ENCODE data around the gene CXXC4.

CXXC4 gene

DNA sequence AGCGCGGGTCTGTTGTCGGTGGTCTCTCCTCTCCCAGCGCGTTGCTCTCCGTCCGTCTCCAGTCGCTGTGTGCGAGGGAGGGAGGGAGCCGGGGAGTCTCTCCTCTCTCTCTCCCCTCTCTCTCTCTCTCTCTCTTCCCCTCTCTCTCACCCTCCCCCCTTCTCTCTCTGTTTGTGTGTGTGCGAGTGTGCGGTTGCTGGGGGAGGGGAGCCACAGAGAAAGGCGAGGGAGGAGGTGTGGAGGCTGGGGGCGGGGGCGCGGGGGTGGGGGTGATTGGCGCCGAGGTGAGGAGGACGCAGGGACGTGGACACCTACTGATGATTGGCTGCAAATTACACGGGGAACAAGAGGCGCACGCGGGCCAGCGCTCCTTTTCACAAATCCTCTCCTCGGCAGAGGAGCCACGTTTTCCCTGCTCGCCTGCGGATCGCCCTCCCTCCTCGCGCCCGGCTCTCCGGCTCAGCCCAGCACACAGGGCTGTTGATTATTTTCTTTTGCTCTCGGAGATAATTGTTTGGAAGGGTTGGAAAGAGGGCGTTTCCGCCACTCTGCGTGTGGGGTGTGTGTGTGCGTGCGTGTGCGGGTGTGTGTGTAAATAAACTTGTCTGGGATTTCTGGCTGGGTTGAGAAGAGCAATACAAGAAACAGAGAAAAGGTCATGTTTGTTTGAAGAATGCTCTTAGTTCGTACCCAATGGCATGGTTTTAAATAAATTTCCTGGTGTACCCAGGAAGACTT, at the start of gene CXXC4:
Gene CXXC4 (minus strand): TSS at position 73 of the 738 bp plus-strand sequence. CDS start 3,092 bp downstream, outside the sequence.
- peak; percentile 99 for DNase-seq

DNA sequence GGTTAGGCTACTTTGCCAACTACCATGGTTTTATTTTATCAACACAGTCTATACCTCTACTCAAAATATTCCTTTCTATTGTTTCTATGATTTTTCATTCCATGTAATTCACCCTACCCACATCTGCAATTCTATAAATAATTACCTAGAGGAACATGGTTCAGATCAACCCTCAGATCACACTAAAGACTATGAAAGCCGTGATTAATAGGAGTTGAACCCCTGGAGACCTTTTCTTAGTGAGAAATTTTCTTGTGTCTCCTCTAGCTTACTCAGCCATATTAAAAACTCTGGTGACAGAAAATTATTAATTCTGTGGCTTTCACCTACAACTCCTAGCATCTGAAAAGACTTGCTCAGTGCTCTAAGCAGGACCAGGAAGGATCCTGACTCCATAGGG, 38.5 kb upstream of the CXXC4 start:
- DNase-seq, result no peak

DNA sequence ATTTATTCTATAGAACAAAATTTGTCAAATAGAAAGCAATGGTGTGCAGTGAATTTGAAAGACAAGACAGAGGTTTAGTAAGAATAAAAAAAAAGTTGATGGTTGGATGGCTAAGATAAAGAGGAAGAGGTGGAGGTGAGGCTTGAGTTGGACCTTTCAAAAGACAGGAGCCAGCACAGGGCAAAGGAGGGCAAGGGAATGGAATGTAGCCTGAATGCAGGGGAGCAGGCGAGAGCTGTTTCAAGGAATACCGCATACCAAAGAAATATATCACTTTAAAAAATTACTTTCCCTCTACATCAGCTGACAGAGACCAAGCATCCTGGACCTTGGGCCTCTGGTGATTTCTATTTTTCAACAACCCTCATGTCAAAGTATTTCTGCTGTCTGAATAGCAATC, 38.0 kb upstream of the CXXC4 start:
- no peak for DNase-seq

DNA sequence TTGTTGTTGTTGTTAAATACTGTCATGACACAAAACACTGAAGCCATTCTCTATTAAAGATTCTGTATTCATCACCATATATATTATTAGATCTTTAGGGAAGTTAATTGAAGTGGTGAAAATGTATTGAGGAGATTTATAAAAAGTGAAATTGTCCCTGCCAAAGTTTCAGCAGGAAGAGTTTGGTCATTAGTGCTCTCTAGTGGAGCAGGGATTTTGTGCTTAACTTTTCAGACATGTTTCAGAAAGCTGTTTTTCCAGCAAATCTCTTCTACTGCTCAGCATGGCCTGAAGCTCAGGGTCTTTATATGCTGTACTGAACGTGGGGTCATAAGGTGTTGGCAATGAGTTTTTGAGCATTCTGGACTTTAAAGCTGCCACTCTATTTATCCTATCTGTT, 36.7 kb upstream of the CXXC4 start:
- DNase-seq, result no peak

DNA sequence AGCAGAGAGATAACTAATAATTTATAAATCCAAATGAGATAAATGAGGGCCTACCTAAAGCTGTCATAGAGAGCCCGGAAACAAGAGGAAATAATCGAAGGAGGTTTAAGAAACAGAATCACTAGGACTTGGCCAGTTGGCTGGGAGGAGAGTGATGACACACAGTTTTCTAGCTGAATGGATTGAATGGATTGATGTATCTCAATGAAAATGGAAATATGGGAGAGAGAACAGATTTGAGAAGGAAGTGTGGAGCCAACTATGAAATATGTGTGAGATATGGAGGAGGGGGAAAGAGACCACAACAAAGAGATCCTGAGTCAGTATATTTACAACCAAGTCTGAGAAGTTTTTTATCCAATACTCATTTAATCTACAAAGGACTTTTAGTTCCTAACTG, 35.7 kb upstream of the CXXC4 start:
- DNase-seq, result no peak

DNA sequence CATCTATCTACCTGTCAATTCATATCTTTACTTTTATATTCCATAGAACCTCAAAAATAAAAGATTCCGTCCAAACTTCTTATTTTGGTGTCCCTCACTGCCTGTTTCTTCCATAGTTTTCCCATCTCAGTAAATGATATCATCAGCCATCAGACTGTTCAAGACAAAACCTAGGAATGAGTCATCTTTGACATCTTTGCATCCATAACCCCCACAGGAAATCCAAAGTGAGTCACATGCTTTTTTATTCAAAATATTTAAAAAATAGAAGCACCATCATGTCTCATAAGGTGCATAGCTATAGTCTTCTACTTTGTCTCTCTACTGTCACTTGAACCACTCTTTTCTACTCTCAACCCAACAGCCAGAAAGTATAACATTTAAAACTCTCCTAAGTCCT, 29.9 kb upstream of the CXXC4 start:
- no peak for DNase-seq

DNA sequence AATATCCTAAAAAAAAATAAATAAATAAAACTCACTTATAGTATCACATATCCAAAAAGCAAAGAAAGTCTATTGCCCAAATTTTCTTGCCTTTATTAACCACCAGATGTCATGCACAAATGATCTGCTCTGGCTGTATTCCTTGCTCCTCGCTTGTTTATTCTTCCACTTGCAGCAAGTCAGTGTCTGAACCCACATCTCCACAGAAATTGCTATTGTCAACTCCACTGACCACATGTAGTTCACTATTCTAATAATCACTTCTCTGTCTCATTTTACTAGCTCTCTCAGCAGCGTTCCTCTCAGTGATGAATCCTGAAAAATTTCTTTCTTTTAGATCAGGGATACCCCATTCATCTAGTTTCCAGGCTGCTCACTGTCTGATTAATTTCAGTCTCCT, 29.3 kb upstream of the CXXC4 start:
- no peak for DNase-seq

DNA sequence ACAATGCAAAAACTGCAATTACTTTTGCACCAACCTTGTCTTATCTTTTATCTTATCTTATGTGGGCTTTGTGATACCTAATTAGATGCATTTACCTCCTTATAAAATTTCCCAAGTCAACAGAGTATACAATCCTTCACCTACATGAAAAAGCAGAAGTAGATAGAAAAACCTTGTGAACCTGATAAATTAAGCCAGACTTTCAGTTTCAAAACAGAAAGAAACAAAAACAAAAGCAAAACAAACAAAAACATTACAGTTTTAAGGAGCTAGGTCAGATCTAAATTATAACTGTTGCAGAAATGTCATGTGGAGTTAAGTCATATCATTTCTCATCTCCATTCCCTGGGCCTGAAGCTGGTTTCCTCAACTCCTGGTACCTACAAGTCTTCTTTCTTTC, 24.9 kb upstream of the CXXC4 start:
- no peak for DNase-seq

DNA sequence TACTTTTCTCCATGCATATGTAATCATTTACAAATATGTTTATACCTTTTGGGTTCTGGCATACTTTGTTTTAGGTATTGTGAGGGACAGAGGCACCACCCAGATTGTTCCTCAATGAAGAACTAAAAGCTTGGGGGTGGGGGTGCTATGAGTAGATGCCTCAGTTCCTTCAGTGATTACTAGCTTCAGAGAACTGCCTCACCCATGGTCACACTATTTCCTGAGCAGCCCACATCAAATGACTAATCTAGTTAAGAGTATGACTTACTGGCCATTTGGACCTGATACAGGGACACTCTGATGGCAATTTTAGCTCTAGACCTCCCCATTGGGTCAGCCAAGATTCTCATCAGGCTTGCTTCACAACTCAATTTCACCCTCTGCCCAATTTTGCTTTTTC, 22.2 kb upstream of the CXXC4 start:
- DNase-seq, result no peak

DNA sequence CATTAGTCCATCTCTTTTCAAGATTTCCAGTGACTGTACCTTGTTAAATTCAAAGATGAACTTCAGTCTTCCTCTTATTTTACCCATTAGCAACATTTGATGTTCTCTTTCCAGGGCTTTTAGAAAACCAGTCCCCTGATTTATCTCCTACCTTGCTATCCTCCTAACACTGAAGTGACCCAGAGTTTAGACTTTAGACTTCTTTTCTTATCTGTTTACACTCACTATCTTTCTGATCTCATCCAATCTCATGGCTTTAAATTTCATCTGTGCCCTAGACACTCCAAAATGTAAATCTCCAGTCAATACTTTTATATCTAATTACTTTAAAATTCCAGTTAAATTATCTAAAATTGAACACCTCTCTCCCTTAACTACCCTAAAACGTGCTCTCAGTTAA, 13.5 kb upstream of the CXXC4 start:
- no peak for DNase-seq

DNA sequence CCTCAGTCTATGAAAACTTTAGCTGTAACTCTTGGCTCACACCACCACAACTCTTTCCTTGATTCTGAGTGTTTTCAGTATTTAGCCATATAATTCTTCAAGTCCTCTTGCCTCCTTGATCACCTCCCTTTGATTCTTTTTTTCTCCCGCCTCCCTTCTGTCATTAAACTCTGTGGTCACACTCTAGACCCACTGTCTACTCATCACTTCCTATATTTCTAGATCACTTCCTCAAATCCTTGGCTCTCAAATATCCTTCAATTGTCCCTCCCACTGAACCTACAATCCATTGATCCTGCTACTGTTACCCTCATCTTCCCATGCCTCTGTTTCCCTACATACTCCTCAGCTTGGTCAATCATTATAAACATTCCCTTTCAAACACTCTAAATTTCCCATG, 12.4 kb upstream of the CXXC4 start:
- DNase-seq, result no peak

DNA sequence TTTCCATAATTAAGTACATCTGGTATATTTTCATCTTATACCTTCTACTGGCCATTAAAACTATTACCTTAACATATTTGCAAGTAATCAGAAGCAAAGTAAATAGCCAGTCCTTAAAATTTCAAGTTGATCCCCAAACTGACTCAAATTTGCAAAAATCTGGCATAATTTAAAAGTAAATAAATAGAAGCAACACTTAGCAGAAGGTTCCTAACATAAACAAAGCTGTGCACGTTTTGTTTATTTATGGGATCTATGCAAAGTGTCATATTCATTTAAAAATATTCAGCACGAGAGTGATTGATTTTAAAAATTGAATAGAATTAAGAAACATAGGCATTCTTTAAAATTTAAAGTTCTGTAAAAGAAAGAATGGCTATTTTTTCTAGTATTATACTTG, 9.8 kb upstream of the CXXC4 start:
- DNase-seq, result no peak

DNA sequence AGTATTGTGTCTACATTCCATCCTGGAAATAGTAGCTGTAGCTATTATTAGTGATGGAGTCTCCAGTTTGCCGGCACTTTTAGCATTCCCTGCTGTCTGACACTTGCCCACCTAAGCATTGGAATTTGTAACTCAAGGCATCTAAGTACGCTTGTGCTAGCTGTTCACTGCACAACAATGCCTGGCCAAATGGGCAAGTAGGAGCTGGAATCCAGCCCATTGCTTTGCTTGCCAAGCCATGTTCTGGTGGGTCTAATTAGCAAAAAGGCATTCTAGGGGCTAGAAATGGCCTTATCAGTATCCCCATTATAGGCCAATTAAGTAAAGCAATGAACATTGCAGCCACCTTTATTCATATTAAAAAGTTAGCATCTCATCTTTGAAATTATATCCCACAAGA, 7.8 kb upstream of the CXXC4 start:
- DNase-seq, result no peak

DNA sequence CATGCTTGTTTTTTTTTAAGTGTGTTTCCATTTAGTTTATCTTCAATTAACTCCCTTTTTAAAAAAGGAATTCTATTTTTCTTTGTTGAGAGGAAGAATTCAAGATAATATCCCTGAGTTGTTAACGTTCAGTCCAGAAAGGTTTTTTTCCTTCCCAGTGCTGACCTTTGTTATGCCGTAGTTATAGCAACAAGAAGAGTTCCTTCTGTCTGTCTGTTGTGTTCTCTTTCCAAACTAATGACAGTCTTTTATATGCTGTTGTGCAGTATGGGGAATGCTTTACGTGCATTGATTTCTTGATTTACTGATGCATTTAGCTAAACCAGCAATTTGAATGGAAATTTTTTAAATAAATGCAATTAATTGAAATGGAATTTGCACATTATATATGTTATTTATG, 6.6 kb upstream of the CXXC4 start:
- no peak for DNase-seq

DNA sequence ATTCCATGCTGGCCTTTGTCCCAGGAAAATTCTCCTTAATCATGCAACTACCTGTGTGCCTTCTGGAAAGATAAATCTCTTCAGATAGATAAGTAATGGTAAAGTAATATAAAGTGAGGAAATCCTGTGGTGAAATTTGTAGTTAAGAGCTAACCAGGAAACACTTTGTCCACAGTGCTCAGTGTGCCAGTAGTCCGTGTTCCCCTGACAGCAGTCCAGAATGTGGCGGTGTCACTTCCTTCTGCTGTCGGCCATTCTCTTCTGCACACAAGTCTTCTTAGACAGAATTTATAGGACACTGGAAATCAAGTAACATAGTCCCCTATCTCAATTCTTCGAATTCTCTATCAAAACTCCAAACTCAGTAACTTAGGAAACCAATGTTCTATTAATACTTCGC, 5.7 kb upstream of the CXXC4 start:
- no peak for DNase-seq

DNA sequence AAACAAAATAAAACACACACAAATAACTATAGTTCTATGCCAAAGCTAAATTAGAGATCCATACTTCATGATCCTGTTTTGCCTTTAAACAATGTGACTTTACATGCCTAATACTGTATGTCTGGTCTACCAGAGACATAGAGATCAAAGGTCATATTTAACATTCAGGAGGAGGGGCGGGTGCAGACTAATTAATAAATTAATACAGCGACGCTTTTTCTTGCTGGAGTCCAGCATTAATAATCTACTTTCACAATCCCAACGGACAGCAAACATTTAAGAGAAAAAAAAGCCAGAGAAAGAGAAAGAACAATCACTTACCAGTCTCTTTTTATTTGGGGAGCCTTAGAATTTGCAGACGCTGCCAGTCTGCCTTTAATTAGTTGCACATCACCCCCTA, 509 bp downstream of the CXXC4 start:
- no peak for DNase-seq

DNA sequence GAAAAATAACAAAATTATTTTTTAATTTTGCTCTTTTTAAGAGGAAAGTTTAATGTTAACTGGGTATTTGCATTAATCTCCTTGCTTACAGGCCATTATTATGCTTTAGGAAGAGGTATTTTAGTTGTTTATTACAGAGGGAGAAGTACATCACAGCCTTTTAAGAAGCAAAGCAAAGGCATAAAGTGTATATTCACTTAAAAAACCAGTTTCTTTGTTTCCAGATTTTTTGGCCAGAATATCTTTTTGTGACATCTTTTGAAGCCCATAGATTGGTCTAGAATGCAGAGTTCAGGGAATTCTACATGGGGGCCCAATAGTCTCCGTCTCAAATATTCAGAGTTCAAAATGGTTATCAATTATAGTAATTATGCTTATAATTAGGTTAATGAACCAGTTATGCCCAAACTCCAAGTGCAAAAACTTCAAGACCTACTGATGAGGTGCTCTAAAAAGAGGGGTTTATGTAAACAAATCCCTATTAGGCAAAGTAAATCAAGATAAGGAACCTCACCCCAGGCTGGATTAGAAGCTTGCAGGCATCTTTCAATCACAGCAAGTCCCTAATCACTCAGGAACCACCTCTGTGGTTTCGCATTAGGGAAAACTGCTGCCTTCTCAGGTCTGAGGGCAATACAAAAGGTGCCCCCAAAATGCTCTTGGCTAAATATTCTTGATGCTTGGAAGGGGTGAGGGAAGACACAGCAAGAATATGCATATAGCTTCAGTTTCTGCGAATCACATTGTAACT, 1.4 kb downstream of the CXXC4 start:
- DNase-seq, result no peak

DNA sequence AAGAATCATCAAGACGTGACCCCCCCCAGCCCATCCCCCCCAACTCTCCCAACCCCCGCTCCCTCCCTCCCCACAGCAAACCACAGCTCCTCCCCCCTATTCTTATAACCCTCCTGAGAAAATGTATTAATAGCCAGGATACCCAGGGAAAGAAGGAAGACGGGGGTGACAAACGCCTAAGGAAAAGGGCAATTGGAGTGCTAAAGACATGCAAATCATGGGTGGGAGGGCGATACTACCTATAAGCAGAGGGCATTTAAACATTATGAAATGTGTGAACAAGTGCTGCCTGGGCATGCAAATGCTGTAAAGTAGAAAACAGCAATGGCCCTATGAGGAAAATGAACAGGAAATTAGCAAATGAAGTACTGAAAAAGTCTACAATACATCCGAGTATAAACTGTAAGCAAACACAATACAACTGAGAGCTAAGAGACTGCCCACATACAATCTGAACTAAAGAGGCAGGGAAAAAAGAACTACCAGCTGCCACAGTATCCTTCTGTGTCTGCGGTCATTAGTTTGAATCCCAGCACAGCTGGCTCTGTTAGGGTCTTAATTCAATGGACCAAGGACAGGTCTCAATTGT, 2.4 kb downstream of the CXXC4 start:
- peak; percentile 8 for DNase-seq

DNA sequence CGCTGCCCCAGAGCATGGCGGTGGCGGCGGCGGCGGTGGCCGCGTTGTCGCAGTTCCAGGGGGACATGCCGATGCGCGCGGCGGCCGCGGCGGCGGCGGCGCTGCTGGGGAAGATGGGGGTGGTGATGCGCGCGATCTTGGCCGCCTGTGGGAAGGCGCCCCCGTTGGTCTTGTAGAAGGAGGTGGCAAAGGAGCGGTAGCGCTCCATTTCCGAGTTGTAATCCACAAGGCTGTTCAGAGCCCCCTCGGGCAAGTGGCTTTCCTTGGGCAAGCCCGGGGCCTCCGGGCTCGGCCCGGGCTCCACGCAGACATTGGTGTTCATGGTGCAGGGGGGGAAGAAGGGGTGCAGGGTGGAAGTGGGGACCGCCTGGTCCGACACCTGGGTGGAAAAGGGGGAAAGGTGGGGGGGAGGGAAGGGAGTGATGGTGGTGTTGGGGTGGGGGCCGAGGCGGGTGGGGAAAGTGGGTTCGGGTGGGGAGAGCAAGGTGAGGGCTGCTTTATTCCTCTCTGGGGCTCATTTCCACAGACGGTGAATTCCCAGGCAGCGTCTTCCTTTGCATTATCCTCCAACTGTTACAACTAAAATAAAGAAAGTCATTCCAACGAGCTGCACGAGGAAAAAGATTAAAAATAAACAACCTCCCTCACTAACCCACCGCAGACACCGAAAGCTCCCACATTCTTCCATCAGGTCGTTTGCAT, 3.1 kb downstream of the CXXC4 start:
- no peak for DNase-seq

DNA sequence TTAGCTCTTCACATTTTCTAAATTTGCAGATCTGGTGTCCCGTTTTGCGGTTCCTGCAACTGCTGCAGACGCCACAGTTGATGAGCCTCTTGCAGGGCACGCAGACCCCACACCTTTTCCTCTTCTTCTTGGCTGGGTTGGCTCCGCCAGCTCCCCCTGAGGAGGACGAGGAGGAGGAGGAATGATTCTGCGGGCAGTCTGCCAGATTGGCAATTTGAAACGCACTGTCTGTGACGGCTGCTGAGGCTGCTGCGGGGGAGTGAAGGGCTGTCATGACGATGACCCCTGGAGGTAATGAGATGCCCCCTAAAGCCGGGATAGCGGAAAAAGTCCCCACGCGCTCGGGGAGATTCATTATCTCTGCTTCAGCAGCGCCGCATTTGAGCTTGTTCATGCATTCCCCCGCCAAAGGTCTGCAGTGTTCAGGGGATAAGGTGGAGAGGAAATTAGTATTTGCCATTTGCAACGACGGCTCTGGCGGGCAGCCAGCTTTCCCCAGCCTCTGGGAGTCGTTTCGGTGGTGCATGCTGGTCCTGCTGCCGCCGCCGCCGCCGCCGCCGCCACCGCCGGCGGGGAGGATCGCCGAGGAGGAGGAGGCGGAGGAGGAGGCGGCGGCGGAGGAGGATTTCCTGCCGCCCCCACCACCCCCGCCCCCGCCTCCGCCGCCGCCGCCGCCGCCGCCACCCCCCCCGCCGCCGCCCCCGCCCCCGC, 3.8 kb downstream of the CXXC4 start:
- peak; percentile 94 for DNase-seq

DNA sequence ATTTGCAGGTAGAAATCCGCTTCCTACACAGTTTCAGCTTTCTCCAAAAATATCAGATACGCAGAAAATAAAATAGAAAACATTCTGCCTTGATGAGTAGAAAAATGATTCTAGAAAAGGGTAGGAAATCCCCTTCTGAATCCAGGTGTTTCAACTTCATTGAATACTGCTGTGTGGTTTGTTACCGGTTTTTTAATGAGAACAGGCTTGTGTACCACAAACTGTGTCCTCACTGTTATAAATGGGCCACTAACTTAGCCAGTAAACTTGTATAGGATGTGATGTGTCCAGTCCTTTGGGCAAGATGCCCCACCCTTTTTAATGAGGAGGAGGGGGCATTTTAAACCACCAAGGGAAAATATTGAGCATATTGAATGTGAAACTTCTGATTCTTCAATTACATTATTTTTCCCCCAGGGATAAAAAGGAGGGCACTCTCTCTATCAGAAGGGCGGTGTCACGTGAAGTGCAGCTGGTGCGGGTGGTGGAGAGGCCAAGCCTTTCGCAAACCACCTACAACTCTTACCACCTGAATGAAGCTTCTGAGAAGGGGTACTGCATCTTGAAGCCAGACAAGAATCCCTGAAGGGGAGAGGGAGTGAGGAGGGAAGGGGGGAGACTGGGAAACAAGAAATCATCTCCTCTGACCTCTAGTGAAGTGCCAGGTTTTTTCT, 4.5 kb downstream of the CXXC4 start:
- DNase-seq, result no peak

DNA sequence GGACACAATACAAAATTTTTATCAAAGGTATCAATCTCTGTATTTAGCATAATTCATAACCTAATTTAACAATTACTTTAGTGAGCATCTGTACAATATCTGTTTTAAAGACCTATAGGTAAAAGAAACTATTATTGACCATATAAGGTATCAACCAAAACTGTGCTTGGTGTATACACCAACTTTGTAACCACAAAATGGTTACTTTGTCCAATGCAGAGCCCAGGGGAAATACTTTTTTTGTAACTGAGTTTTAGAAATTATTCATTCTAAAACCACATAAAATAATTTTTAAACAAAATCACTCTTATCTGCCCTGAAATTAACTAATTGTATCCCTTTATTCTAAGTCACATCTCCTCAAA, 5.0 kb downstream of the CXXC4 start:
- DNase-seq, result no peak

DNA sequence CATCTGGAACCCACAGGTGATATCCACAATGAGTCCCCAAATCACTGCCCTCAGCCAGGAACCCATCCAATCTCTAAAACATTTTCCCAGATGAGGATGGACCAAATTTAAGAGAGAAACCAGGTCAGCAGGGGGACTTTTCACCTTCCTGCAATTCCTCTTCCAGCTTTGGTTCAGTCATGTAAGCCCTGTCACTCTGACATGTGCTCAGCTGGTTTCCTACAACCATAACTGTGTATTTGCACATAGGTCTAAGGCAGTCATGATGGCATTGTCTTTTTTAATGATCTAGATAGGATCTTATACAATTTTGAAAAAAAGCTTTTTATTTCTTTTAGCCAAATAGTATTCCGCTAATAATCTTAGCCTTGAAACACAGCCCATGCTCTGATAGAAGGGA, 6.5 kb downstream of the CXXC4 start:
- no peak for DNase-seq

Data from NCI-H1092 (cell line).